SK-N-SH treated with all-trans-retinoic acid at 6 μM for 48 hours (cell line): Measurements from ENCODE around the gene RAD9B.

Source experiments
- ATAC-seq: fragments of 200-7000 bp; cut with Tn5 transposase; 3 replicates; pipeline ENCODE4 v1.9.1; 2020; ENCODE audit warnings: mild to moderate bottlenecking, moderate library complexity
- ARNTL ChIP-seq: fragments of 450-650 bp; formaldehyde crosslinking; IDR thresholded peaks from 2 replicates; pipeline ENCODE4 v1.5.0; 2020; ENCODE audit warnings: low read depth, mild to moderate bottlenecking, moderate library complexity, borderline replicate concordance
- BACH2 ChIP-seq: fragments of 250-450 bp; sonication (Bioruptor Pico); IDR thresholded peaks from 2 replicates; pipeline ENCODE4 v1.9.0; 2021; ENCODE audit warnings: mild to moderate bottlenecking, borderline replicate concordance
- CREB5 ChIP-seq: fragments of 250-450 bp; sonication (Bioruptor Pico); IDR thresholded peaks from 2 replicates; pipeline ENCODE4 v1.5.1; 2020; ENCODE audit warnings: low read depth, mild to moderate bottlenecking, moderate library complexity
- CSDC2 ChIP-seq: fragments of 250-450 bp; sonication (Bioruptor Pico); IDR thresholded peaks from 2 replicates; pipeline ENCODE4 v1.5.0; 2020; ENCODE audit warnings: mild to moderate bottlenecking, moderate library complexity
- ESRRG ChIP-seq: fragments of 250-450 bp; sonication (Bioruptor Pico); IDR thresholded peaks from 2 replicates; pipeline ENCODE4 v1.6.1; 2021; ENCODE audit warnings: mild to moderate bottlenecking
- GLIS3 ChIP-seq: fragments of 250-450 bp; sonication (Bioruptor Pico); IDR thresholded peaks from 2 replicates; pipeline ENCODE4 v1.5.0; 2020; ENCODE audit warnings: mild to moderate bottlenecking, moderate library complexity
- ISL1 ChIP-seq: fragments of 250-450 bp; sonication (Bioruptor Pico); IDR thresholded peaks from 2 replicates; pipeline ENCODE4 v2.1.2; 2022; ENCODE audit warnings: mild to moderate bottlenecking, moderate library complexity
- PPARA ChIP-seq: fragments of 250-450 bp; sonication (Bioruptor Pico); IDR thresholded peaks from 2 replicates; pipeline ENCODE4 v1.5.0; 2020; ENCODE audit warnings: mild to moderate bottlenecking, borderline replicate concordance
- RARB ChIP-seq: fragments of 250-450 bp; sonication (Bioruptor Pico); IDR thresholded peaks from 2 replicates; pipeline ENCODE4 v1.8.0; 2021; ENCODE audit warnings: mild to moderate bottlenecking, moderate library complexity
- SNAI2 ChIP-seq: fragments of 250-450 bp; sonication (Bioruptor Pico); IDR thresholded peaks from 2 replicates; pipeline ENCODE4 v1.5.0; 2020; ENCODE audit warnings: mild to moderate bottlenecking, moderate library complexity
- TCF4 ChIP-seq: fragments of 250-450 bp; sonication (Bioruptor Pico); IDR thresholded peaks from 2 replicates; pipeline ENCODE4 v1.8.0; 2021; ENCODE audit warnings: mild to moderate bottlenecking, moderate library complexity, borderline replicate concordance
- TOX ChIP-seq: fragments of 250-450 bp; sonication (Bioruptor Pico); IDR thresholded peaks from 2 replicates; pipeline ENCODE4 v1.8.0; 2021; ENCODE audit warnings: mild to moderate bottlenecking, moderate library complexity, borderline replicate concordance
- ZC3H10 ChIP-seq: fragments of 250-450 bp; sonication (Bioruptor Pico); IDR thresholded peaks from 2 replicates; pipeline ENCODE4 v1.5.1; 2021; ENCODE audit warnings: mild to moderate bottlenecking, moderate library complexity
- ZFP3 ChIP-seq: fragments of 250-450 bp; sonication (Bioruptor Pico); IDR thresholded peaks from 2 replicates; pipeline ENCODE4 v1.5.0; 2020; ENCODE audit warnings: mild to moderate bottlenecking, moderate library complexity
- ZFP30 ChIP-seq: fragments of 450-650 bp; formaldehyde crosslinking; IDR thresholded peaks from 2 replicates; pipeline ENCODE4 v1.5.0; 2022; ENCODE audit warnings: mild to moderate bottlenecking, moderate library complexity
- ZNF565 ChIP-seq: fragments of 450-650 bp; formaldehyde crosslinking; conservative IDR thresholded peaks from 2 replicates; pipeline ENCODE4 v1.5.0; 2020; ENCODE audit warnings: low read depth, mild to moderate bottlenecking, moderate library complexity
- ZNF70 ChIP-seq: fragments of 450-650 bp; formaldehyde crosslinking; IDR thresholded peaks from 2 replicates; pipeline ENCODE4 v1.5.0; 2020; ENCODE audit warnings: mild to moderate bottlenecking, moderate library complexity
- ZNF8 ChIP-seq: fragments of 450-650 bp; formaldehyde crosslinking; IDR thresholded peaks from 2 replicates; pipeline ENCODE4 v1.5.0; 2020; ENCODE audit warnings: mild to moderate bottlenecking, moderate library complexity
- TF ChIP-seq, protein P1 (sequence below): fragments of 250-450 bp; sonication (Bioruptor Pico); IDR thresholded peaks from 2 replicates; pipeline ENCODE4 v1.5.1; 2021; ENCODE audit warnings: mild to moderate bottlenecking, moderate library complexity
- TF ChIP-seq, protein P2 (sequence below): fragments of 250-450 bp; sonication (Bioruptor Pico); IDR thresholded peaks from 2 replicates; pipeline ENCODE4 v1.8.0; 2020; ENCODE audit warnings: mild to moderate bottlenecking, moderate library complexity, borderline replicate concordance
- TF ChIP-seq, protein P3 (sequence below): fragments of 250-450 bp; sonication (Bioruptor Pico); IDR thresholded peaks from 2 replicates; pipeline ENCODE4 v1.8.0; 2021; ENCODE audit warnings: low read depth, mild to moderate bottlenecking, moderate library complexity, borderline replicate concordance

Gene RAD9B

DNA sequence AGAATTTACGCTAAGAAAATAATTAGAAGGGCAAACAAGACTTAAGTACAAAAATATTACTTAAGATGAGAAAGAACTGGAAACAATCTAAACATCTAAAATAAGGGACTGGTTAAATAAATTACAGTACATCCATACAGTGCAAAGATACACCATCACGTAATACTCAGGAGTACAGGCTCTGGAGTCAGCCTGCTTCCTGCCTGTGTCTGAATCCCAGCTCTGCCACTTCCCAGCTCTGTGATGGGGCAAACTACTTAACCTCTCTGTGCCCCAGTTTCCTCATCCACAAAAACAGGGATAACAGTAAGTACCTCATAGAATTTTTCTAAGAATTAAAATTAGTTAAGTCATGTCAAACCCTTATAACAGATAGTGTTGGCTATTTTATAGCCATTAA is 45.0 kb downstream of the RAD9B start (continued):
- TF ChIP-seq SNAI2 (no peak), ZC3H10 (CRISPR knock-in tag) (no peak), ISL1 (no peak)

DNA sequence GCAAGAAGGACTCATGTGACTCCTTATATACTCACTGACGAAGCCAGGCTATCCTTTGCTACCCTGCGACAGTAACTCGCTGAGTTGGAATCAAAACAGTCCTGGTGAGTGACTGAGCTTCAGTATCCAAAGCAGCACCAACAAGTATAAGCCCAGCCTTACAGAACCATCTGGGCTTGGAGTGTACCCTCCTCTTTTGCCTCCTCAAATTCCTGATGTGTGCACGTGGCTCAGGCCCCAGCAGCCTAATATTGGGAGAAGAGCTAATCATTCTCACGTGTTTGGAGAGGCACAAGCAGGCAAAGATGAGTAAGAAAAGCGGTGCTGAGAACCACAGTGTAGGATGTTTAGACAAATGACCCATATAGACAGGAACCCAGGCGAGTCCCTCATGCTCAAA is 46.5 kb downstream of the RAD9B start:
- TF ChIP-seq CREB5 (CRISPR knock-in tag) (no peak), CSDC2 (CRISPR knock-in tag) (no peak), ZC3H10 (CRISPR knock-in tag) (no peak), ZNF8 (no peak), GLIS3 (CRISPR knock-in tag) (no peak), ZFP30 (CRISPR knock-in tag) (no peak), PPARA (CRISPR knock-in tag) (no peak), RARB (no peak), BACH2 (no peak), ISL1 (no peak), ZNF70 (CRISPR knock-in tag) (no peak), ARNTL (CRISPR knock-in tag) (no peak), ZNF565 (CRISPR knock-in tag) (no peak), ESRRG (CRISPR knock-in tag) (no peak), ZFP3 (CRISPR knock-in tag) (no peak)
- TF ChIP-seq, protein P1, sequence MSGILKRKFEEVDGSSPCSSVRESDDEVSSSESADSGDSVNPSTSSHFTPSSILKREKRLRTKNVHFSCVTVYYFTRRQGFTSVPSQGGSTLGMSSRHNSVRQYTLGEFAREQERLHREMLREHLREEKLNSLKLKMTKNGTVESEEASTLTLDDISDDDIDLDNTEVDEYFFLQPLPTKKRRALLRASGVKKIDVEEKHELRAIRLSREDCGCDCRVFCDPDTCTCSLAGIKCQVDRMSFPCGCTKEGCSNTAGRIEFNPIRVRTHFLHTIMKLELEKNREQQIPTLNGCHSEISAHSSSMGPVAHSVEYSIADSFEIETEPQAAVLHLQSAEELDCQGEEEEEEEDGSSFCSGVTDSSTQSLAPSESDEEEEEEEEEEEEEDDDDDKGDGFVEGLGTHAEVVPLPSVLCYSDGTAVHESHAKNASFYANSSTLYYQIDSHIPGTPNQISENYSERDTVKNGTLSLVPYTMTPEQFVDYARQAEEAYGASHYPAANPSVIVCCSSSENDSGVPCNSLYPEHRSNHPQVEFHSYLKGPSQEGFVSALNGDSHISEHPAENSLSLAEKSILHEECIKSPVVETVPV (CRISPR knock-in tag) = no peak
- TF ChIP-seq, protein P2, sequence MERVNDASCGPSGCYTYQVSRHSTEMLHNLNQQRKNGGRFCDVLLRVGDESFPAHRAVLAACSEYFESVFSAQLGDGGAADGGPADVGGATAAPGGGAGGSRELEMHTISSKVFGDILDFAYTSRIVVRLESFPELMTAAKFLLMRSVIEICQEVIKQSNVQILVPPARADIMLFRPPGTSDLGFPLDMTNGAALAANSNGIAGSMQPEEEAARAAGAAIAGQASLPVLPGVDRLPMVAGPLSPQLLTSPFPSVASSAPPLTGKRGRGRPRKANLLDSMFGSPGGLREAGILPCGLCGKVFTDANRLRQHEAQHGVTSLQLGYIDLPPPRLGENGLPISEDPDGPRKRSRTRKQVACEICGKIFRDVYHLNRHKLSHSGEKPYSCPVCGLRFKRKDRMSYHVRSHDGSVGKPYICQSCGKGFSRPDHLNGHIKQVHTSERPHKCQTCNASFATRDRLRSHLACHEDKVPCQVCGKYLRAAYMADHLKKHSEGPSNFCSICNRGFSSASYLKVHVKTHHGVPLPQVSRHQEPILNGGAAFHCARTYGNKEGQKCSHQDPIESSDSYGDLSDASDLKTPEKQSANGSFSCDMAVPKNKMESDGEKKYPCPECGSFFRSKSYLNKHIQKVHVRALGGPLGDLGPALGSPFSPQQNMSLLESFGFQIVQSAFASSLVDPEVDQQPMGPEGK (CRISPR knock-in tag) = no peak
- TF ChIP-seq, protein P3, sequence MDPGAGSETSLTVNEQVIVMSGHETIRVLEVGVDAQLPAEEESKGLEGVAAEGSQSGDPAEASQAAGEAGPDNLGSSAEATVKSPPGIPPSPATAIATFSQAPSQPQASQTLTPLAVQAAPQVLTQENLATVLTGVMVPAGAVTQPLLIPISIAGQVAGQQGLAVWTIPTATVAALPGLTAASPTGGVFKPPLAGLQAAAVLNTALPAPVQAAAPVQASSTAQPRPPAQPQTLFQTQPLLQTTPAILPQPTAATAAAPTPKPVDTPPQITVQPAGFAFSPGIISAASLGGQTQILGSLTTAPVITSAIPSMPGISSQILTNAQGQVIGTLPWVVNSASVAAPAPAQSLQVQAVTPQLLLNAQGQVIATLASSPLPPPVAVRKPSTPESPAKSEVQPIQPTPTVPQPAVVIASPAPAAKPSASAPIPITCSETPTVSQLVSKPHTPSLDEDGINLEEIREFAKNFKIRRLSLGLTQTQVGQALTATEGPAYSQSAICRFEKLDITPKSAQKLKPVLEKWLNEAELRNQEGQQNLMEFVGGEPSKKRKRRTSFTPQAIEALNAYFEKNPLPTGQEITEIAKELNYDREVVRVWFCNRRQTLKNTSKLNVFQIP = no peak
- ATAC-seq = no peak

- ATAC-seq = no peak
- TF ChIP-seq ZFP3 (CRISPR knock-in tag) = no peak
- TF ChIP-seq, protein P2 (CRISPR knock-in tag) = no peak
- TF ChIP-seq TCF4 (CRISPR knock-in tag) = no peak
- no peak for TF ChIP-seq TOX (CRISPR knock-in tag)
- no peak for TF ChIP-seq ZC3H10 (CRISPR knock-in tag)
- TF ChIP-seq RARB = no peak
- TF ChIP-seq CREB5 (CRISPR knock-in tag) = no peak
- no peak for TF ChIP-seq GLIS3 (CRISPR knock-in tag)
- TF ChIP-seq, protein P3 = no peak
- TF ChIP-seq, all 23 proteins: peak for 0
Measured at GRCh38 chr12:110549716-110550115, 47.6 kb downstream of the RAD9B start.
